ENCODE results near the gene PRDM11. TPM values are rescaled to one million over a fixed set of nuclear protein-coding genes. Genes with fewer than 3 reads are reported as not detected.
A peak's percentile ranks its signal among the peaks of the same experiment; 100 is the strongest.

The PRDM11 gene
- total RNA-seq, 1 donor from 2014 or later, result 21.6 TPM

GRCh38 chr11:45168366-45169130 lies 22.1 kb downstream of the PRDM11 start:
- DNase-seq (ENCODE audit: low spot score), result no peak
- intact Hi-C loops (cut with DNase I), result no loop called here
- ATAC-seq, result no peak

- no peak for ATAC-seq
- no peak for DNase-seq (ENCODE audit: low spot score)
- intact Hi-C loops (cut with DNase I), result no loop called here
Measured at GRCh38 chr11:45169310-45170072, 23.1 kb downstream of the PRDM11 start.

- intact Hi-C loops (cut with DNase I), result no loop called here
- DNase-seq (ENCODE audit: low spot score) (no peak), ATAC-seq (no peak)
Measured at GRCh38 chr11:45170484-45170883, 24.0 kb downstream of the PRDM11 start.

- no peak for DNase-seq (ENCODE audit: low spot score)
Measured at GRCh38 chr11:45171550-45171949, 25.1 kb downstream of the PRDM11 start.

GRCh38 chr11:45173064-45173463 lies 26.6 kb downstream of the PRDM11 start:
- DNase-seq (ENCODE audit: low spot score) (no peak), ATAC-seq (no peak)
- intact Hi-C loops (cut with DNase I), result no loop called here

More at GRCh38 chr11:45171550-45171949, 25.1 kb downstream of the PRDM11 start:
- no peak for ATAC-seq
- intact Hi-C loops (cut with DNase I), result no loop called here

- ATAC-seq (no peak), DNase-seq (ENCODE audit: low spot score) (no peak)
- intact Hi-C loops (cut with DNase I), result no loop called here
Measured at GRCh38 chr11:45174168-45174835, 27.9 kb downstream of the PRDM11 start.

- intact Hi-C loops (cut with DNase I), result no loop called here
- DNase-seq (ENCODE audit: low spot score), result no peak
- ATAC-seq, result no peak
Measured at GRCh38 chr11:45174963-45175362, 28.5 kb downstream of the PRDM11 start.

- intact Hi-C loops (cut with DNase I), result no loop called here
- DNase-seq (ENCODE audit: low spot score), result no peak
- ATAC-seq, result no peak
Measured at GRCh38 chr11:45176996-45177395, 30.6 kb downstream of the PRDM11 start.

GRCh38 chr11:45178223-45178622 lies 31.8 kb downstream of the PRDM11 start:
- ATAC-seq (no peak), DNase-seq (ENCODE audit: low spot score) (no peak)
- intact Hi-C loops (cut with DNase I), result no loop called here

GRCh38 chr11:45178890-45179671 lies 32.6 kb downstream of the PRDM11 start:
- DNase-seq (ENCODE audit: low spot score), result no peak
- intact Hi-C loops (cut with DNase I), result no loop called here
- no peak for ATAC-seq

- DNase-seq (ENCODE audit: low spot score) (no peak), ATAC-seq (no peak)
- intact Hi-C loops (cut with DNase I), result no loop called here
Measured at GRCh38 chr11:45179686-45180178, 33.3 kb downstream of the PRDM11 start.

GRCh38 chr11:45180179-45180847 lies 33.9 kb downstream of the PRDM11 start:
- intact Hi-C loops (cut with DNase I), result no loop called here
- DNase-seq (ENCODE audit: low spot score) (peak; percentile 69), ATAC-seq (peak; percentile 58)

GRCh38 chr11:45180848-45181192 lies 34.4 kb downstream of the PRDM11 start:
- peak; percentile 78 for ATAC-seq
- DNase-seq (ENCODE audit: low spot score), result peak; percentile 82
- intact Hi-C loops (cut with DNase I), result no loop called here

- ATAC-seq, result peak; percentile 16
- DNase-seq (ENCODE audit: low spot score), result no peak
- intact Hi-C loops (cut with DNase I), result no loop called here
Measured at GRCh38 chr11:45181193-45181888, 34.9 kb downstream of the PRDM11 start.

GRCh38 chr11:45181889-45182550 lies 35.6 kb downstream of the PRDM11 start:
- no peak for ATAC-seq
- no peak for DNase-seq (ENCODE audit: low spot score)
- intact Hi-C loops (cut with DNase I), result no loop called here

- no peak for ATAC-seq
- DNase-seq (ENCODE audit: low spot score), result no peak
- intact Hi-C loops (cut with DNase I), result no loop called here
Measured at GRCh38 chr11:45182902-45183301, 36.5 kb downstream of the PRDM11 start.

- DNase-seq (ENCODE audit: low spot score), result no peak
- intact Hi-C loops (cut with DNase I), result no loop called here
- ATAC-seq, result no peak
Measured at GRCh38 chr11:45184640-45185039, 38.2 kb downstream of the PRDM11 start.

All from sciatic nerve (tissue), 2 donors.